ENCODE measurements around the gene CABYR. TPM values are rescaled to one million over a fixed set of nuclear protein-coding genes. Genes with fewer than 3 reads are reported as not detected.

Gene CABYR
- total and polyA plus RNA-seq, 2 of the 13 experiments (the other 11 are each of a cell fraction or from before 2014, with no cell fraction given): 0.71 to 0.88 TPM

- Histone ChIP-seq H3K36me3 (replicated peaks in 1 of 2; ENCODE audit: control insufficient read depth in 1 of 2, insufficient read depth in 2 of 2, low read length in 2 of 2) (no peaks in the 10 kb centered on the region), H3K9me3 (ENCODE audit: low read length) (no peaks in the 10 kb centered on the region), H3K27ac (ENCODE audit: extremely low read length, insufficient read depth, low read length) (no peak overlapping the region), H3K4me3 (replicated peaks in 1 of 3; ENCODE audit: insufficient read depth in 1 of 3, low read depth in 2 of 3, low read length in 3 of 3) (no peak overlapping the region), H3K9ac (ENCODE audit: insufficient read depth, low read depth, low read length) (no peak overlapping the region), H2AFZ (ENCODE audit: low read length) (no peak overlapping the region), H3K4me2 (ENCODE audit: low read depth, low read length) (no peak overlapping the region), H3K79me2 (ENCODE audit: insufficient read depth, low read length) (no peaks in the 10 kb centered on the region), H3K4me1 (ENCODE audit: insufficient read depth, low read length) (peaks cover 15% of the 10 kb centered on the region), H4K20me1 (ENCODE audit: insufficient read depth, low read length) (no peaks in the 10 kb centered on the region), H3K27me3 (ENCODE audit: control insufficient read depth in 1 of 2, insufficient read depth in 2 of 2, low read length in 2 of 2) (no peaks in the 10 kb centered on the region)
- ChIA-PET CTCF (ENCODE audit: low intra/inter-chr PET ratio, low total read pairs) (no interaction called here), POLR2A (no interaction called here)
- 96% methylated on average over 6 of the region's 6 CpGs for WGBS (ENCODE audit: low lambda C conversion rate)
- TF ChIP-seq, protein P1, sequence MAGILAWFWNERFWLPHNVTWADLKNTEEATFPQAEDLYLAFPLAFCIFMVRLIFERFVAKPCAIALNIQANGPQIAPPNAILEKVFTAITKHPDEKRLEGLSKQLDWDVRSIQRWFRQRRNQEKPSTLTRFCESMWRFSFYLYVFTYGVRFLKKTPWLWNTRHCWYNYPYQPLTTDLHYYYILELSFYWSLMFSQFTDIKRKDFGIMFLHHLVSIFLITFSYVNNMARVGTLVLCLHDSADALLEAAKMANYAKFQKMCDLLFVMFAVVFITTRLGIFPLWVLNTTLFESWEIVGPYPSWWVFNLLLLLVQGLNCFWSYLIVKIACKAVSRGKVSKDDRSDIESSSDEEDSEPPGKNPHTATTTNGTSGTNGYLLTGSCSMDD (CRISPR knock-in tag; IDR thresholded peaks at IDR 0.05): no peak
- ATAC-seq (no peak), FAIRE-seq (no peak), DNase-seq (ENCODE audit: low spot score) (no peak)
- in situ Hi-C loops (cut with HindIII; ENCODE audit: extremely low pct_ligation_motif_present, low pct_unique_long_range_greater_than_20kb): no loop called here
- no TSS peak for BruUV-seq (replicated peaks)
- intact Hi-C loops (cut with micrococcal nuclease; ENCODE audit: unreplicated experiment): no loop called here
Observed at GRCh38 chr18:24103320-24104021, 35.4 kb upstream of the CABYR start.

DNA sequence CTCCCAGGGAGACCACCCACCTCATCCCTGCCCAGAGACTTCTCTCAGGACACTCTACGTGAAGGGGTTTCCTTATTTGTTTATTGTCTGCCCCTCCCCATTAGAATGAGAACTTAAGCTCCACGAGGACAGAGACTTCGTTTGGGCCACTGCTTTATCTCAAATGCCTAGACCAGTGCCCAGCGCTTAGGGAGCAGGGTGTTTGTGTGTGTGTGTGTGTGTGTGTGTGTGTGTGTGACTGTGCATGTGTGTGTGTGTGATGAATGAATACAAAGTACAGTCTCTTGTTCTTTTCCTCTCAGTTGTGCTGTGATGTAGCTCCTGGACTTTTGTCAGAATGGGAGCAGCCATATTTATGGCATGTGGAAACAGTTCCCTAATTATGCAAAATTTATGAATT, 34.4 kb upstream of the CABYR start:
- TF ChIP-seq KLF16 (CRISPR knock-in tag; IDR thresholded peaks at IDR 0.05) (no peak), ZMYM3 (CRISPR knock-in tag; IDR thresholded peaks at IDR 0.05) (no peak), ZNF605 (CRISPR knock-in tag; IDR thresholded peaks at IDR 0.05) (no peak), ZNF747 (CRISPR knock-in tag; IDR thresholded peaks at IDR 0.05; ENCODE audit: borderline replicate concordance) (no peak), SRF (IDR thresholded peaks at IDR 0.05; ENCODE audit: low read depth, low read length) (no peak), ZNF510 (CRISPR knock-in tag; IDR thresholded peaks at IDR 0.05; ENCODE audit: low read depth) (no peak), ZNF343 (CRISPR knock-in tag; IDR thresholded peaks at IDR 0.05) (no peak), ZBTB38 (CRISPR knock-in tag; IDR thresholded peaks at IDR 0.05) (no peak), FOXJ3 (CRISPR knock-in tag; IDR thresholded peaks at IDR 0.05; ENCODE audit: borderline replicate concordance) (no peak), CEBPB (IDR thresholded peaks at IDR 0.05; ENCODE audit: borderline replicate concordance, low read depth, low read length) (no peak), ZNF800 (CRISPR knock-in tag; IDR thresholded peaks at IDR 0.05) (no peak)
- TF ChIP-seq, protein P2, sequence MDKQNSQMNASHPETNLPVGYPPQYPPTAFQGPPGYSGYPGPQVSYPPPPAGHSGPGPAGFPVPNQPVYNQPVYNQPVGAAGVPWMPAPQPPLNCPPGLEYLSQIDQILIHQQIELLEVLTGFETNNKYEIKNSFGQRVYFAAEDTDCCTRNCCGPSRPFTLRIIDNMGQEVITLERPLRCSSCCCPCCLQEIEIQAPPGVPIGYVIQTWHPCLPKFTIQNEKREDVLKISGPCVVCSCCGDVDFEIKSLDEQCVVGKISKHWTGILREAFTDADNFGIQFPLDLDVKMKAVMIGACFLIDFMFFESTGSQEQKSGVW (CRISPR knock-in tag; IDR thresholded peaks at IDR 0.05; ENCODE audit: borderline replicate concordance): no peak
- TF ChIP-seq, protein P3, sequence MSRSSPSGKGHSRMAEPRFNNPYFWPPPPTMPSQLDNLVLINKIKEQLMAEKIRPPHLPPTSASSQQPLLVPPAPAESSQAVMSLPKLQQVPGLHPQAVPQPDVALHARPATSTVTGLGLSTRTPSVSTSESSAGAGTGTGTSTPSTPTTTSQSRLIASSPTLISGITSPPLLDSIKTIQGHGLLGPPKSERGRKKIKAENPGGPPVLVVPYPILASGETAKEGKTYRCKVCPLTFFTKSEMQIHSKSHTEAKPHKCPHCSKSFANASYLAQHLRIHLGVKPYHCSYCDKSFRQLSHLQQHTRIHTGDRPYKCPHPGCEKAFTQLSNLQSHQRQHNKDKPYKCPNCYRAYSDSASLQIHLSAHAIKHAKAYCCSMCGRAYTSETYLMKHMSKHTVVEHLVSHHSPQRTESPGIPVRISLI (CRISPR knock-in tag; IDR thresholded peaks at IDR 0.05; ENCODE audit: borderline replicate concordance): no peak
- Histone ChIP-seq H3K9ac (ENCODE audit: insufficient read depth, low read depth, low read length) (no peak overlapping the region), H3K27ac (ENCODE audit: extremely low read length, insufficient read depth, low read length) (no peak overlapping the region), H4K20me1 (ENCODE audit: insufficient read depth, low read length) (no peaks in the 10 kb centered on the region), H3K4me2 (ENCODE audit: low read depth, low read length) (no peak overlapping the region), H2AFZ (ENCODE audit: low read length) (no peak overlapping the region), H3K79me2 (ENCODE audit: insufficient read depth, low read length) (no peaks in the 10 kb centered on the region), H3K36me3 (replicated peaks in 1 of 2; ENCODE audit: control insufficient read depth in 1 of 2, insufficient read depth in 2 of 2, low read length in 2 of 2) (no peaks in the 10 kb centered on the region), H3K9me3 (ENCODE audit: low read length) (no peaks in the 10 kb centered on the region), H3K4me3 (replicated peaks in 1 of 3; ENCODE audit: insufficient read depth in 1 of 3, low read depth in 2 of 3, low read length in 3 of 3) (no peak overlapping the region), H3K4me1 (ENCODE audit: insufficient read depth, low read length) (peaks cover 20% of the 10 kb centered on the region), H3K27me3 (ENCODE audit: control insufficient read depth in 1 of 2, insufficient read depth in 2 of 2, low read length in 2 of 2) (no peaks in the 10 kb centered on the region)
- FAIRE-seq (no peak), ATAC-seq (no peak), DNase-seq (ENCODE audit: low spot score) (no peak)
- intact Hi-C loops (cut with micrococcal nuclease; ENCODE audit: unreplicated experiment) (no loop called here), in situ Hi-C loops (cut with HindIII; ENCODE audit: extremely low pct_ligation_motif_present, low pct_unique_long_range_greater_than_20kb) (no loop called here)
- no TSS peak for BruUV-seq (replicated peaks)
- ChIA-PET POLR2A (no interaction called here), CTCF (ENCODE audit: low intra/inter-chr PET ratio, low total read pairs) (no interaction called here)
- WGBS (ENCODE audit: low lambda C conversion rate): 94% methylated on average over 4 of the region's 4 CpGs

All from HepG2 (cell line).